ENCODE data around the gene ORC3. TPM values are rescaled to one million over a fixed set of nuclear protein-coding genes. Genes with fewer than 3 reads are reported as not detected.

The ORC3 gene
- total and polyA plus RNA-seq, 2 experiments from 2014 or later: 32.4 to 35.3 TPM

- Histone ChIP-seq H3K4me2 (ENCODE audit: unreplicated experiment) (no peak overlapping the region), H3K4me1 (ENCODE audit: insufficient read depth) (peaks cover 34% of the 10 kb centered on the region), H3K27me3 (replicated peaks; ENCODE audit: insufficient read depth) (no peaks in the 10 kb centered on the region), H4K20me1 (ENCODE audit: insufficient read depth) (no peaks in the 10 kb centered on the region; the same call in 1 of the 2 replicates), H2AFZ (no peak overlapping the region), H3K9me3 (ENCODE audit: low read depth) (no peaks in the 10 kb centered on the region), H3K36me3 (ENCODE audit: low read depth) (peaks cover 13% of the 10 kb centered on the region), H3K9ac (no peak overlapping the region), H3K79me2 (ENCODE audit: insufficient read depth) (peaks cover 97% of the 10 kb centered on the region), H3K9me2 (ENCODE audit: insufficient read depth) (no peaks in the 10 kb centered on the region), H3F3A (ENCODE audit: insufficient read depth) (peaks cover 14% of the 10 kb centered on the region; the same call in 1 of the 2 replicates), H3K4me3 (no peak overlapping the region), H3K27ac (no peak overlapping the region)
- no peak for DNase-seq
- TF ChIP-seq EZH2phosphoT487 (IDR thresholded peaks at IDR 0.05; ENCODE audit: insufficient read depth, low read depth): no peak
- no peak for TF ChIP-seq EZH2 (IDR thresholded peaks at IDR 0.05; ENCODE audit: insufficient read depth, poor library complexity, severe bottlenecking)
- in situ Hi-C loops (cut with MboI): no loop called here
- WGBS, 2 experiments (ENCODE audit: low coverage in 1 of 2, low lambda C conversion rate in 2 of 2, missing lambda C conversion rate in 2 of 2): 97 to 98% methylated on average over 5 of the region's 5 CpGs
Measured at GRCh38 chr6:87573307-87574024, 16.5 kb upstream of the ORC3 start.

GRCh38 chr6:87574237-87574804 is 15.6 kb upstream of the ORC3 start:
- Histone ChIP-seq H3K79me2 (ENCODE audit: insufficient read depth) (peaks cover 95% of the 10 kb centered on the region), H3K9me2 (ENCODE audit: insufficient read depth) (no peaks in the 10 kb centered on the region), H4K20me1 (ENCODE audit: insufficient read depth) (no peaks in the 10 kb centered on the region; the same call in 1 of the 2 replicates), H3F3A (ENCODE audit: insufficient read depth) (peaks cover 19% of the 10 kb centered on the region; the same call in 1 of the 2 replicates), H3K9me3 (ENCODE audit: low read depth) (no peaks in the 10 kb centered on the region), H3K4me3 (no peak overlapping the region), H3K4me2 (ENCODE audit: unreplicated experiment) (peak overlapping the region; percentile 25), H3K9ac (no peak overlapping the region), H3K4me1 (ENCODE audit: insufficient read depth) (peaks cover 42% of the 10 kb centered on the region), H3K27me3 (replicated peaks; ENCODE audit: insufficient read depth) (no peaks in the 10 kb centered on the region), H2AFZ (no peak overlapping the region), H3K36me3 (ENCODE audit: low read depth) (peaks cover 4% of the 10 kb centered on the region), H3K27ac (no peak overlapping the region)
- whole genome bisulfite sequencing, 2 experiments (ENCODE audit: low coverage in 1 of 2, low lambda C conversion rate in 2 of 2, missing lambda C conversion rate in 2 of 2): 16 to 36% methylated on average over 2 of the region's 2 CpGs
- no peak for DNase-seq
- in situ Hi-C loops (cut with MboI): no loop called here
- TF ChIP-seq EZH2phosphoT487 (IDR thresholded peaks at IDR 0.05; ENCODE audit: insufficient read depth, low read depth) (no peak), EZH2 (IDR thresholded peaks at IDR 0.05; ENCODE audit: insufficient read depth, poor library complexity, severe bottlenecking) (no peak)

- Histone ChIP-seq H2AFZ (no peak overlapping the region), H3K27ac (no peak overlapping the region), H3K9me2 (ENCODE audit: insufficient read depth) (no peaks in the 10 kb centered on the region), H3K9me3 (ENCODE audit: low read depth) (no peaks in the 10 kb centered on the region), H4K20me1 (ENCODE audit: insufficient read depth) (no peaks in the 10 kb centered on the region; the same call in 1 of the 2 replicates), H3K4me2 (ENCODE audit: unreplicated experiment) (no peak overlapping the region), H3K79me2 (ENCODE audit: insufficient read depth) (peaks cover 95% of the 10 kb centered on the region), H3K4me1 (ENCODE audit: insufficient read depth) (peaks cover 43% of the 10 kb centered on the region), H3K9ac (no peak overlapping the region), H3K4me3 (no peak overlapping the region), H3K36me3 (ENCODE audit: low read depth) (peaks cover 3% of the 10 kb centered on the region; the same call in 1 of the 2 replicates), H3F3A (ENCODE audit: insufficient read depth) (peaks cover 23% of the 10 kb centered on the region; the same call in 1 of the 2 replicates), H3K27me3 (replicated peaks; ENCODE audit: insufficient read depth) (no peaks in the 10 kb centered on the region)
- DNase-seq: no peak
- in situ Hi-C loops (cut with MboI): no loop called here
- 88 to 100% methylated on average over 2 of the region's 2 CpGs for WGBS, 2 experiments (ENCODE audit: low coverage in 1 of 2, low lambda C conversion rate in 2 of 2, missing lambda C conversion rate in 2 of 2)
- TF ChIP-seq EZH2phosphoT487 (IDR thresholded peaks at IDR 0.05; ENCODE audit: insufficient read depth, low read depth): no peak
- no peak for TF ChIP-seq EZH2 (IDR thresholded peaks at IDR 0.05; ENCODE audit: insufficient read depth, poor library complexity, severe bottlenecking)
Measured at GRCh38 chr6:87575423-87575822, 14.5 kb upstream of the ORC3 start.

GRCh38 chr6:87583822-87584221 is 6.1 kb upstream of the ORC3 start:
- TF ChIP-seq EZH2phosphoT487 (IDR thresholded peaks at IDR 0.05; ENCODE audit: insufficient read depth, low read depth) (no peak), EZH2 (IDR thresholded peaks at IDR 0.05; ENCODE audit: insufficient read depth, poor library complexity, severe bottlenecking) (no peak)

More at GRCh38 chr6:87583822-87584221, 6.1 kb upstream of the ORC3 start:
- 94 to 98% methylated on average over 4 of the region's 4 CpGs for WGBS, 2 experiments (ENCODE audit: low coverage in 1 of 2, low lambda C conversion rate in 2 of 2, missing lambda C conversion rate in 2 of 2)
- no peaks in the 10 kb centered on the region for H3K9me2 ChIP-seq (ENCODE audit: insufficient read depth)
- peaks cover 28% of the 10 kb centered on the region for H3K4me1 ChIP-seq (ENCODE audit: insufficient read depth)
- no peak overlapping the region for H3K4me2 ChIP-seq (ENCODE audit: unreplicated experiment)
- 0 out of 2 replicates have a peak, but pooled peaks cover 3% of the 10 kb centered on the region for H4K20me1 ChIP-seq (ENCODE audit: insufficient read depth)
- in situ Hi-C loops (cut with MboI): no loop called here
- H3K79me2 ChIP-seq (ENCODE audit: insufficient read depth): peaks cover 100% of the 10 kb centered on the region
- no peaks in the 10 kb centered on the region for H3K9me3 ChIP-seq (ENCODE audit: low read depth)
- no peaks in the 10 kb centered on the region for H3K27me3 ChIP-seq (replicated peaks; ENCODE audit: insufficient read depth)
- no peak overlapping the region for H3K4me3 ChIP-seq
- H3F3A ChIP-seq (ENCODE audit: insufficient read depth): 0 out of 2 replicates have a peak, but pooled peaks cover 8% of the 10 kb centered on the region
- H3K36me3 ChIP-seq (ENCODE audit: low read depth): peaks cover 39% of the 10 kb centered on the region
- H3K9ac ChIP-seq: no peak overlapping the region
- no peak for DNase-seq
- no peak overlapping the region for H3K27ac ChIP-seq
- no peak overlapping the region for H2AFZ ChIP-seq

Data from GM23248 (cell line).